Muscle of leg (tissue), 11 donors: ENCODE results near the gene KRTAP23-1. TPM values are rescaled to one million over a fixed set of nuclear protein-coding genes. Genes with fewer than 3 reads are reported as not detected.

Experiments used
- DNase-seq: peaks from one replicate; pipeline ENCODE4 v3.0.0; 2013
- H3K27ac ChIP-seq: one replicate; pipeline ENCODE4 v1.5.1; 2013; ENCODE audit warnings: mild to moderate bottlenecking, low read length, control low read depth
- H3K27me3 ChIP-seq: one replicate; pipeline ENCODE4 v1.6.1; 2013; ENCODE audit warnings: low read length; ENCODE audit not compliant: control insufficient read depth, insufficient read depth
- H3K36me3 ChIP-seq: one replicate; pipeline ENCODE4 v1.6.1; 2013; ENCODE audit warnings: low read length; ENCODE audit not compliant: control insufficient read depth, insufficient read depth
- H3K4me1 ChIP-seq: one replicate; pipeline ENCODE4 v1.6.1; 2013; ENCODE audit warnings: low read length; ENCODE audit not compliant: control insufficient read depth, insufficient read depth
- H3K4me3 ChIP-seq: one replicate; pipeline ENCODE4 v1.5.1; 2013; ENCODE audit warnings: low read length, control low read depth
- H3K9me3 ChIP-seq: replicated peaks from 2 replicates; pipeline ENCODE4 v1.6.1; 2013; ENCODE audit warnings: low read depth, low read length; ENCODE audit not compliant: control insufficient read depth
- WGBS: methylation state at CpG from one replicate; pipeline ENCODE4 v1.1.5; 2013; ENCODE audit warnings: missing lambda C conversion rate; ENCODE audit not compliant: insufficient coverage; 5-methylcytosine and 5-hydroxymethylcytosine counted together
- polyA plus RNA-seq, 8 donors: library from polyadenylated mRNA; unstranded; fragments of 120-200 nt; gene quantifications; one replicate each; pipeline versions ENCODE4 v1.2.1 to v1.2.3, GENCODE V29; 2013; ENCODE audit warnings: inconsistent platforms in 1 of 8, low replicate concordance in 1 of 8; ENCODE audit not compliant: insufficient read length in 8 of 8, insufficient read depth in 1 of 8
- total RNA-seq: library from RNA; stranded (reverse); fragments of 120-200 nt; gene quantifications from one replicate; pipeline ENCODE4 v1.2.4, GENCODE V29; 2013

KRTAP23-1 gene
- total and polyA plus RNA-seq, 9 donors: 0.69 TPM; not detected in 8

- no peak overlapping the region for H3K27ac ChIP-seq
- H3K27me3 ChIP-seq: no peaks in the 10 kb centered on the region
- H3K36me3 ChIP-seq: no peaks in the 10 kb centered on the region
- H3K4me1 ChIP-seq: no peaks in the 10 kb centered on the region
- H3K4me3 ChIP-seq: no peak overlapping the region
- no CpG with 5 or more reads among the region's 2 CpGs for WGBS
- H3K9me3 ChIP-seq: no peaks in the 10 kb centered on the region
- no peak for DNase-seq
Measured at GRCh38 chr21:30315701-30316100, 32.7 kb downstream of the KRTAP23-1 start.

- H3K27ac ChIP-seq: no peak overlapping the region
- no peaks in the 10 kb centered on the region for H3K9me3 ChIP-seq
- peak; percentile 11 for DNase-seq
- WGBS: 80% methylated on average over 1 of the region's 2 CpGs
- no peaks in the 10 kb centered on the region for H3K4me1 ChIP-seq
- no peak overlapping the region for H3K4me3 ChIP-seq
- no peaks in the 10 kb centered on the region for H3K27me3 ChIP-seq
- H3K36me3 ChIP-seq: no peaks in the 10 kb centered on the region
Measured at GRCh38 chr21:30306884-30307283, 41.5 kb downstream of the KRTAP23-1 start.

DNA sequence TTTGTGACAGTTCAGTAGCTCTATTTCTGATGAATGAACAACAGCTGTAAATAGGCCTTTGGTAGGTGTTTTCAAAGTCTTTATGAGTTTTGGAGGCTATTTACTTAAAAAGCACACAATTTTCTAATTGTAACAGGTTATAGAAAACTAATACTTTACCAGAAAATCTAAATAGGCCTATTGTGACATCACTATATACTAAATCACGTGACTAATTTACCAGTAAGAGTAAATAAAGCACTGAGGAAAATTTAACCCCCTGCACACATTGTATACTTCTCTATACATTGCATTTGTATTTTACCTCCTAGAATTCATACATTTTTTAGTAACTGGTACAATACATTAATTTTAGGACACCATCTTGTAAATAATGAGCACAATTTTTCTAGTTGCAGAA, 43.3 kb downstream of the KRTAP23-1 start:
- Histone ChIP-seq H3K36me3 (no peaks in the 10 kb centered on the region), H3K27me3 (no peaks in the 10 kb centered on the region), H3K9me3 (no peaks in the 10 kb centered on the region), H3K27ac (no peak overlapping the region), H3K4me3 (no peak overlapping the region), H3K4me1 (no peaks in the 10 kb centered on the region)
- DNase-seq: no peak
- no CpG with 5 or more reads among the region's 1 CpG for WGBS

Other genes with a start within 250 kb of the KRTAP23-1 start
- not detected for gene CLDN17, start 181.8 kb downstream of the KRTAP23-1 start, total RNA-seq
- gene CLDN17, start 181.8 kb downstream of the KRTAP23-1 start, polyA plus RNA-seq: not detected
- not detected for gene CLDN8, start 132.5 kb downstream of the KRTAP23-1 start, total RNA-seq
- gene CLDN8, start 132.5 kb downstream of the KRTAP23-1 start, polyA plus RNA-seq: 1 to 10 TPM in 1 of 8 donors, under 1 TPM in 1, not detected in 6; 0.19 to 2.5 TPM
- gene KRTAP24-1, start 65.7 kb downstream of the KRTAP23-1 start, total RNA-seq: not detected
- gene KRTAP24-1, start 65.7 kb downstream of the KRTAP23-1 start, polyA plus RNA-seq: not detected
- gene KRTAP25-1, start 59.1 kb downstream of the KRTAP23-1 start, total RNA-seq: not detected
- gene KRTAP25-1, start 59.1 kb downstream of the KRTAP23-1 start, polyA plus RNA-seq: not detected
- gene KRTAP26-1, start 28.3 kb downstream of the KRTAP23-1 start, total RNA-seq: not detected
- gene KRTAP26-1, start 28.3 kb downstream of the KRTAP23-1 start, polyA plus RNA-seq: not detected
- gene KRTAP27-1, start 10.9 kb downstream of the KRTAP23-1 start, total RNA-seq: not detected
- not detected for gene KRTAP27-1, start 10.9 kb downstream of the KRTAP23-1 start, polyA plus RNA-seq
- gene KRTAP13-2, start 23.7 kb upstream of the KRTAP23-1 start, total RNA-seq: not detected
- gene KRTAP13-2, start 23.7 kb upstream of the KRTAP23-1 start, polyA plus RNA-seq: not detected
- gene KRTAP13-1, start 47.4 kb upstream of the KRTAP23-1 start, total RNA-seq: not detected
- not detected for gene KRTAP13-1, start 47.4 kb upstream of the KRTAP23-1 start, polyA plus RNA-seq
- gene KRTAP13-3, start 77.3 kb upstream of the KRTAP23-1 start, total RNA-seq: not detected
- not detected for gene KRTAP13-3, start 77.3 kb upstream of the KRTAP23-1 start, polyA plus RNA-seq
- not detected for gene KRTAP13-4, start 81.6 kb upstream of the KRTAP23-1 start, total RNA-seq
- gene KRTAP13-4, start 81.6 kb upstream of the KRTAP23-1 start, polyA plus RNA-seq: not detected
- not detected for gene KRTAP15-1, start 91.7 kb upstream of the KRTAP23-1 start, total RNA-seq
- gene KRTAP15-1, start 91.7 kb upstream of the KRTAP23-1 start, polyA plus RNA-seq: not detected
- not detected for gene KRTAP19-1, start 131.8 kb upstream of the KRTAP23-1 start, total RNA-seq
- not detected for gene KRTAP19-1, start 131.8 kb upstream of the KRTAP23-1 start, polyA plus RNA-seq
- gene KRTAP19-2, start 138.8 kb upstream of the KRTAP23-1 start, total RNA-seq: not detected
- not detected for gene KRTAP19-2, start 138.8 kb upstream of the KRTAP23-1 start, polyA plus RNA-seq
- gene KRTAP19-3, start 143.4 kb upstream of the KRTAP23-1 start, total RNA-seq: not detected
- gene KRTAP19-3, start 143.4 kb upstream of the KRTAP23-1 start, polyA plus RNA-seq: not detected
- not detected for gene KRTAP19-4, start 148.6 kb upstream of the KRTAP23-1 start, total RNA-seq
- not detected for gene KRTAP19-4, start 148.6 kb upstream of the KRTAP23-1 start, polyA plus RNA-seq
- gene KRTAP19-5, start 153.5 kb upstream of the KRTAP23-1 start, total RNA-seq: not detected
- not detected for gene KRTAP19-5, start 153.5 kb upstream of the KRTAP23-1 start, polyA plus RNA-seq
- gene KRTAP19-6, start 193.3 kb upstream of the KRTAP23-1 start, total RNA-seq: not detected
- gene KRTAP19-6, start 193.3 kb upstream of the KRTAP23-1 start, polyA plus RNA-seq: not detected
- not detected for gene KRTAP19-7, start 212.7 kb upstream of the KRTAP23-1 start, total RNA-seq
- gene KRTAP19-7, start 212.7 kb upstream of the KRTAP23-1 start, polyA plus RNA-seq: not detected
- not detected for gene KRTAP22-2, start 241.8 kb upstream of the KRTAP23-1 start, total RNA-seq
- gene KRTAP22-2, start 241.8 kb upstream of the KRTAP23-1 start, polyA plus RNA-seq: not detected
- not detected for gene KRTAP6-3, start 243.8 kb upstream of the KRTAP23-1 start, total RNA-seq
- not detected for gene KRTAP6-3, start 243.8 kb upstream of the KRTAP23-1 start, polyA plus RNA-seq